ENCODE results near the gene REPS2.

DNA sequence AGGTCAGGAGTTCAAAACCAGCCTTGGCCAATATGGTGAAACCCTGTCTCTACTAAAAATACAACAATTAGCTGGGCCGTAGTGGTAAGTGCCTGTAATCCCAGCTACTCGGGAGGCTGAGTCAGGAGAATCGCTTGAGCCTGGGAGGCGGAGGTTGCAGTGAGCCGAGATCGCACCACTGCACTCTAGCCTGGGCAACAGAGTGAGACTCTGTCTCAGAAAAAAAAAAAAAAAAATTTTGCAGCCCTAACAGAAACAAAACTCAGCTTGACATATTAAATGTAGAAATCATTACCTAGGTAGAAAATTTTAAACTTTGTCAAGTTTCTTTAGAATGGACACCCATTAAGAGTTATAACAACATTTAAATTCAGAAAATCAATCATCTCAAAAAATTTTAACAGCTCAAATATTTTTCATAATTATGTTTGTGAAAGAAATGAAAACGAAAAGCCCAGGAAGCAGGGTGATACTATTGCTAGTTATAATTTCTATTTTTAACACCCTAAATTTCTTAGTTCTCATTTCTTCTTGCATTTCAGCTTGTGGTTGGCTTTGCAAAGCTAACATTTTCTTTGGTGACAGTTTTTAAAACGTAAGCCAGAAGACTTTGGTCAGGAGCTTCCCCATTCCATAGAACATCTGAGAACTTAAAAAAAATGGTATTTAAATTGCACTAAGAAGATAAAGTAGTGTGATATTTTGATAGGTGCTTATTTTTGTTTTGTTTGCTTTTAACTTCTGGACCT is 43.0 kb upstream of the REPS2 start:
- TF ChIP-seq, protein P1, sequence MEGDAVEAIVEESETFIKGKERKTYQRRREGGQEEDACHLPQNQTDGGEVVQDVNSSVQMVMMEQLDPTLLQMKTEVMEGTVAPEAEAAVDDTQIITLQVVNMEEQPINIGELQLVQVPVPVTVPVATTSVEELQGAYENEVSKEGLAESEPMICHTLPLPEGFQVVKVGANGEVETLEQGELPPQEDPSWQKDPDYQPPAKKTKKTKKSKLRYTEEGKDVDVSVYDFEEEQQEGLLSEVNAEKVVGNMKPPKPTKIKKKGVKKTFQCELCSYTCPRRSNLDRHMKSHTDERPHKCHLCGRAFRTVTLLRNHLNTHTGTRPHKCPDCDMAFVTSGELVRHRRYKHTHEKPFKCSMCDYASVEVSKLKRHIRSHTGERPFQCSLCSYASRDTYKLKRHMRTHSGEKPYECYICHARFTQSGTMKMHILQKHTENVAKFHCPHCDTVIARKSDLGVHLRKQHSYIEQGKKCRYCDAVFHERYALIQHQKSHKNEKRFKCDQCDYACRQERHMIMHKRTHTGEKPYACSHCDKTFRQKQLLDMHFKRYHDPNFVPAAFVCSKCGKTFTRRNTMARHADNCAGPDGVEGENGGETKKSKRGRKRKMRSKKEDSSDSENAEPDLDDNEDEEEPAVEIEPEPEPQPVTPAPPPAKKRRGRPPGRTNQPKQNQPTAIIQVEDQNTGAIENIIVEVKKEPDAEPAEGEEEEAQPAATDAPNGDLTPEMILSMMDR (conservative IDR thresholded peaks at IDR 0.05 in 1 of 2, IDR thresholded peaks at IDR 0.05 in 1 of 2; ENCODE audit: extremely low read depth in 1 of 2, insufficient read depth in 1 of 2, low read depth in 1 of 2, low read length in 2 of 2) = no peak
- no peak for TF ChIP-seq EZH2 (IDR thresholded peaks at IDR 0.05; ENCODE audit: borderline replicate concordance, low read length)

All from mammary epithelial cell (primary cell).